Measurements from ENCODE around the gene DKC1.

DNA sequence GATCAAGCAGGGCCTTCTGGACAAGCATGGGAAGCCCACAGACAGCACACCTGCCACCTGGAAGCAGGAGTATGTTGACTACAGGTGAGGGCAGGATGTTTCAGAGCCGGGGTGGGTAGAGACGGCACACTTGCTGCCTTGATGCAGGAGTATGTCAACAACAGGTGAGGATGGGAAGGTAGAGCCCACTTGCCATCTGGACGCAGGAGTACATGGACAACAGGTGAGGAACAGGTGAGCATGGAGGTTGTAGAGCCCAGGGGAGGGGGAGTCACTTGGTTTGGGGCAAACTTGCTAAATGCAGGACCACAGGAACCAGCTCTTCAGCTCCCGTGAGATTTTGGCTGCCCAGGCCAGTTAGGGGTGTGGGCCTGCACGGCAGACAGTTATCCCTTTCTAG is 12.0 kb downstream of the DKC1 start:
- TF ChIP-seq, protein P1, sequence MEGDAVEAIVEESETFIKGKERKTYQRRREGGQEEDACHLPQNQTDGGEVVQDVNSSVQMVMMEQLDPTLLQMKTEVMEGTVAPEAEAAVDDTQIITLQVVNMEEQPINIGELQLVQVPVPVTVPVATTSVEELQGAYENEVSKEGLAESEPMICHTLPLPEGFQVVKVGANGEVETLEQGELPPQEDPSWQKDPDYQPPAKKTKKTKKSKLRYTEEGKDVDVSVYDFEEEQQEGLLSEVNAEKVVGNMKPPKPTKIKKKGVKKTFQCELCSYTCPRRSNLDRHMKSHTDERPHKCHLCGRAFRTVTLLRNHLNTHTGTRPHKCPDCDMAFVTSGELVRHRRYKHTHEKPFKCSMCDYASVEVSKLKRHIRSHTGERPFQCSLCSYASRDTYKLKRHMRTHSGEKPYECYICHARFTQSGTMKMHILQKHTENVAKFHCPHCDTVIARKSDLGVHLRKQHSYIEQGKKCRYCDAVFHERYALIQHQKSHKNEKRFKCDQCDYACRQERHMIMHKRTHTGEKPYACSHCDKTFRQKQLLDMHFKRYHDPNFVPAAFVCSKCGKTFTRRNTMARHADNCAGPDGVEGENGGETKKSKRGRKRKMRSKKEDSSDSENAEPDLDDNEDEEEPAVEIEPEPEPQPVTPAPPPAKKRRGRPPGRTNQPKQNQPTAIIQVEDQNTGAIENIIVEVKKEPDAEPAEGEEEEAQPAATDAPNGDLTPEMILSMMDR (IDR thresholded peaks at IDR 0.05) = no peak
- TF ChIP-seq POLR2A (IDR thresholded peaks at IDR 0.05) = no peak

Measured in testis (tissue), 2 donors.